ENCODE data around the gene LRRC8A.

- TF ChIP-seq SIN3A (IDR thresholded peaks at IDR 0.05; ENCODE audit: borderline replicate concordance, low read depth, low read length) (no peak), USF2 (IDR thresholded peaks at IDR 0.05; ENCODE audit: borderline replicate concordance, low read depth, low read length) (no peak)
Observed at GRCh38 chr9:128870128-128870940, 11.6 kb upstream of the LRRC8A start.
